BJ (cell line): Measurements from ENCODE around the gene POLR3A. TPM values are rescaled to one million over a fixed set of nuclear protein-coding genes. Genes with fewer than 3 reads are reported as not detected.
"Not testable (repeated sequence)": the region's sequence is repeated elsewhere in the genome, so short reads cannot be mapped to it uniquely, and the experiment has no call there.

ENCODE experiments used
- CTCF ChIA-PET: fragments of 350-600 bp; formaldehyde crosslinking; extraction: SDS; loops from one replicate; lab custom pipeline; 2021; ENCODE audit warnings: antibody characterized with exemption, inconsistent platforms; lab: Yijun Ruan, JAX
- POLR2A ChIA-PET: fragments of 300-600 bp; sonication (Branson Sonifier 250); formaldehyde crosslinking; extraction: SDS; loops from one replicate; lab custom pipeline; 2021; ENCODE audit warnings: antibody characterized with exemption; lab: Charles Lee
- DNase-seq: peaks from one replicate; pipeline ENCODE4 v3.0.0-alpha.2; 2011; ENCODE audit warnings: low read depth
- H3K27me3 ChIP-seq: 2 replicates; pipeline ENCODE4 v1.6.0; 2011; ENCODE audit warnings: low read length; ENCODE audit not compliant: control insufficient read depth, insufficient read depth
- H3K36me3 ChIP-seq: 2 replicates; pipeline ENCODE4 v1.5.1; 2011; ENCODE audit warnings: low read length; ENCODE audit not compliant: control insufficient read depth, insufficient read depth
- H3K4me3 ChIP-seq: 2 replicates; pipeline ENCODE4 v1.5.1; 2011; ENCODE audit warnings: low read depth, mild to moderate bottlenecking, control low read depth, low read length
- polyA plus RNA-seq: library from polyadenylated mRNA; depleted of rRNA; stranded (reverse); fragments of >200 nt; gene quantifications from 2 replicates; pipeline ENCODE4 v1.2.3, GENCODE V29; 2011
- TF ChIP-seq, protein P1 (sequence below): IDR thresholded peaks from 2 replicates; pipeline ENCODE4 v1.5.1; 2011; ENCODE audit warnings: low read depth, mild to moderate bottlenecking, control low read depth, inconsistent platforms, low read length, moderate library complexity; ENCODE audit not compliant: insufficient read depth

Gene POLR3A
- polyA plus RNA-seq, 1 experiment: 12.7 TPM

DNA sequence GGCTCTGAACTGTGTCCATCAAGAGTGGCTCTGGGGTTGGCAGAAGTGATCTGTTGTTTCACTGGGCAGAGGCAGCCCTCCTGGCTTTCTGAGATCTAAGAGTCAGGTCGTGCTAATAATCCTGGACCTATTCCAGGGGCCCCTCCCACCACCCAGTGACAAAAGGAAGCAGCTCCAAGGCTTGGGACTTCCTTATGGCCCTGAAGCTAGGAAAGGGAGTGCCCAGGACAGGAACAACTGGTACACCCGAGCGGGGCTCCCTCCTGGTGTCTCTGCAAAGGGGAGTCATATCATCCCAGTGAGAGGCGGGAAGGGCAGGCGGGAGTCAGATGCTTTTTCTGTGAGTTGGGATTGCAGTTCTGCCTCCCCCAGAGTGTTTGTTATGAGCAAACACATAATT is 36.7 kb upstream of the POLR3A start:
- no peaks in the 10 kb centered on the region for H3K36me3 ChIP-seq
- TF ChIP-seq, protein P1, sequence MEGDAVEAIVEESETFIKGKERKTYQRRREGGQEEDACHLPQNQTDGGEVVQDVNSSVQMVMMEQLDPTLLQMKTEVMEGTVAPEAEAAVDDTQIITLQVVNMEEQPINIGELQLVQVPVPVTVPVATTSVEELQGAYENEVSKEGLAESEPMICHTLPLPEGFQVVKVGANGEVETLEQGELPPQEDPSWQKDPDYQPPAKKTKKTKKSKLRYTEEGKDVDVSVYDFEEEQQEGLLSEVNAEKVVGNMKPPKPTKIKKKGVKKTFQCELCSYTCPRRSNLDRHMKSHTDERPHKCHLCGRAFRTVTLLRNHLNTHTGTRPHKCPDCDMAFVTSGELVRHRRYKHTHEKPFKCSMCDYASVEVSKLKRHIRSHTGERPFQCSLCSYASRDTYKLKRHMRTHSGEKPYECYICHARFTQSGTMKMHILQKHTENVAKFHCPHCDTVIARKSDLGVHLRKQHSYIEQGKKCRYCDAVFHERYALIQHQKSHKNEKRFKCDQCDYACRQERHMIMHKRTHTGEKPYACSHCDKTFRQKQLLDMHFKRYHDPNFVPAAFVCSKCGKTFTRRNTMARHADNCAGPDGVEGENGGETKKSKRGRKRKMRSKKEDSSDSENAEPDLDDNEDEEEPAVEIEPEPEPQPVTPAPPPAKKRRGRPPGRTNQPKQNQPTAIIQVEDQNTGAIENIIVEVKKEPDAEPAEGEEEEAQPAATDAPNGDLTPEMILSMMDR: no peak
- POLR2A ChIA-PET: no interaction called here
- no peak overlapping the region for H3K4me3 ChIP-seq
- no peaks in the 10 kb centered on the region for H3K27me3 ChIP-seq
- no peak for DNase-seq
- CTCF ChIA-PET: interaction anchor here (1.6 kb wide), 1 partner anchor 19 kb away, joined by 10 read pairs; no protein-coding TSS in a partner anchor

GRCh38 chr10:78065611-78066010 is 36.3 kb upstream of the POLR3A start:
- CTCF ChIA-PET: no interaction called here
- POLR2A ChIA-PET: no interaction called here

GRCh38 chr10:78064919-78065318 is 35.6 kb upstream of the POLR3A start:
- DNase-seq, POLR2A ChIA-PET, CTCF ChIA-PET, H3K27me3 ChIP-seq, H3K4me3 ChIP-seq, H3K36me3 ChIP-seq: not testable (repeated sequence)

More at GRCh38 chr10:78065611-78066010, 36.3 kb upstream of the POLR3A start:
- TF ChIP-seq, protein P1: no peak
- Histone ChIP-seq H3K4me3 (no peak overlapping the region), H3K36me3 (no peaks in the 10 kb centered on the region), H3K27me3 (no peaks in the 10 kb centered on the region)
- no peak for DNase-seq

DNA sequence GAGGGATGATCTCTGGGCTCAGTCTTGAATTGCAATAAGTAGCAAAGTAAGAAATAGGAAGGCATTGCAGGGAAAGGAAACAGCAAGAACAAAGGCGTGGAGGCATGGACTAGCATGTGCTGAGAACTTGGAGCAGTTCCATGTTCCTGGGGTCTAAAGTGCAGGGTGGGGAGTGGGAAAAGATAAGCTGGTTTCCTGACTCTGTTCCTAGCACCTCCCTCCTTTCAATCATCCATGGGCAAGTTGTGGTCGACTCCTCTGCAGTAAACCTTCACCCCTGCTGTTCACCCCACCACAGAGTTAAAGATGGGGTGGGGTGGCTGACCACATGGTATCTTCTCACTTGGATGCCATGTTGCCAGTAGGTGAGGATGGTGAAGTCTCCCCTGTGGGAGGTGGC is 33.9 kb upstream of the POLR3A start:
- ChIA-PET POLR2A (no interaction called here), CTCF (no interaction called here)
- no peak for DNase-seq
- TF ChIP-seq, protein P1: no peak
- no peak overlapping the region for H3K4me3 ChIP-seq
- H3K36me3 ChIP-seq: no peaks in the 10 kb centered on the region; the same call in 1 of the 2 replicates
- no peaks in the 10 kb centered on the region for H3K27me3 ChIP-seq

DNA sequence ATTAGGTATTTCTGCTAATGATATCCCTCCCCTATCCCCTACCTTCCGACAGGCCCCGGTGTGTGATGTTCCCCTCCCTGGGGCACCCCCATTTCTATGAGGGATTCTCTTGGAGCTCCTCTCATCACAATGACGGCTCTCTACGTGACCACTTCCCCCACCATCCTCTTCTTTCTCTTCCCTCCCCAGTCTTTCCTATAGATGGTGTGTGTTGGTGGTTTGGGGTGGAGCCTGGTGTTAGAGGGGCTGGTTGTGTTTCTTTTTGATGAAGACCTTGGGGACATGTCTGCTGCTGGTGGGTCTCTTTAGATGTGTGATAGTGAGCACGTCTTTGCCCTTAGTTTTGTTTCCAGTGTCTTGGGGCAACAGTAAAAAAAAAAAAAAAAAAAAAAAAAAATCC is 33.0 kb upstream of the POLR3A start:
- DNase-seq: no peak
- H3K36me3 ChIP-seq: no peaks in the 10 kb centered on the region; the same call in 1 of the 2 replicates
- no peak overlapping the region for H3K4me3 ChIP-seq
- ChIA-PET POLR2A (no interaction called here), CTCF (interaction anchor here (1.1 to 1.5 kb wide), 2 partner anchors 16 to 20 kb away, joined by 3 to 4 read pairs; no protein-coding TSS in a partner anchor)
- TF ChIP-seq, protein P1: no peak
- no peaks in the 10 kb centered on the region for H3K27me3 ChIP-seq

- H3K4me3 ChIP-seq: no peak overlapping the region
- TF ChIP-seq, protein P1: no peak
- no peaks in the 10 kb centered on the region; the same call in 1 of the 2 replicates for H3K36me3 ChIP-seq
- DNase-seq: no peak
- POLR2A ChIA-PET: no interaction called here
- no peaks in the 10 kb centered on the region for H3K27me3 ChIP-seq
- CTCF ChIA-PET: no interaction called here
These were observed 30.8 kb upstream of the POLR3A start for GRCh38 chr10:78059906-78060702.
